G401 (cell line): ENCODE results near the gene ZNF543. TPM values are rescaled to one million over a fixed set of nuclear protein-coding genes. Genes with fewer than 3 reads are reported as not detected.
"Not testable (repeated sequence)": the region's sequence is repeated elsewhere in the genome, so short reads cannot be mapped to it uniquely, and the experiment has no call there.

Source experiments
- DNase-seq: peaks from one replicate; pipeline ENCODE4 v3.0.0-alpha.2; 2015; ENCODE audit warnings: low spot score
- in situ Hi-C: cut with HindIII; loops from 2 replicates; pipeline ENCODE4 v1.10.0; 2016; ENCODE audit warnings: low sequenced_read_pairs, mixed read lengths
- total RNA-seq: library from RNA; depleted of rRNA; stranded (reverse); fragments of >200 nt; shearing (Covaris generic); gene quantifications from 2 replicates; pipeline ENCODE4 v1.2.3, GENCODE V29; 2014; rRNA removed

The ZNF543 gene
- total RNA-seq, result 6.4 and 9.6 TPM in 2 replicates

DNA sequence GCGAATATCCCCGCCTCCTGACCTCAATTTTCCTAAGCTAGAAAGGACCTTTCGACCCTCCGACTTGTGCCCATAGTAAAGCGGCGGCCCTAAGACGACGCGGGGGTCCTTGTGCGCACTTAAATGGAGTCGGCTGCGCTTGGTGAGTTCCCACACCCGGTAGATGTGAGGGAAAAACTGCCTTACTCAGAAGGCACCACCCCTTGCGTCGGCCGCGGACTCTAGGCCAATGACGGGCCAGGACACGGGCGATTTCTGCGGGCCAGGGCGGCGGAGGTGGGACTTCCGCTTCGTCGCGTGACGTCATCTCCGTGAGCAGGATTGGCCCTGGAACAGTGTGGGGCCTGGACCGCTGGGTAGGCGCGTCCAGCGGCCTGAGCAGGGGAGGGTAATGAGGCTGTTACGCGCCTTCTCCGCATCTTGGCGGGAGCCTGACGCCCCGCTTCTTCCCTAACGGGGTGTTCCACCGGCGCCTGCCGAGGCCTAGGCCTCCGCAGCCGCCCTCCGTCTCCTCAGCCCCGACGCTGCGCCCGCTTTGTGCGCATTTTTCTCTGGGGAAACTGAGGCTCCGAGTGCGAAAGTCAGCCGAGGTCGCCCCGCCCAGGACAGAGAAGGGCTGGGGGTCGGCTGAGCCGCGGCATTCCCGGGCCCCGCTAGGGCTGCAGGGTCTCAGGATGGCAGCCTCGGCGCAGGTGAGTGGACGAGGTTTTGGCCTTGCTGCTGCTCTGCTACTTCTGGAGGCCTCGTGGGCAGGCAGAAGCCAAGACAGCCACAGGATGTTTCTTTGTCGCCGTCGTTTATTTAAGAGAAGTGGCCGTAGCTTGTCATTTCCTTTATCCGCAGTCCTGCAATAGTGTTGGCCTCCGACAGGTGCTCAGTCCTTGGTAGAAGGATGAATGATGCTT, at the start of gene ZNF543:
TSS of gene ZNF543 (plus strand) at position 293 of the 905 bp plus-strand sequence. CDS start at position 675, 382 bp downstream.
- in situ Hi-C loops, result no loop called here
- peak; percentile 97 for DNase-seq

DNA sequence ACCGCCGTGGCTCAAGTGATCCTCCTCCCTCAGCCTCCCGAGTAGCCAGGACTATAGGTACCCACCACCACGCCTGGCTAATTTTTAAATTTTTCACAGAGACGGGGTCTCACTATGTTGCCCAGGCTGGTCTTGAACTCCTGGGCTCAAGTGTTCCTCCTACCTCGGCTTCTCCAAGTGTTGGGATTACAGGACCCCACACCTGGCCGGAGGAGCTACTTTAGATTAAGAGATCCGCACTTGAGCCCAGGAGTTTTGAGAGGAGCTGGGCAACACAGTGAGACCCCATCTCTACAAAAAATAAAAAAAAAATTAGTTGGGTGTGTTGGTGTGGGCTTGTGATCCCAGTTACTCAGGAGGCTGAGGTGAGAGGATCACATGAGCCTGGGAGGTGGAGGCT, 49.0 kb upstream of the ZNF543 start:
- in situ Hi-C loops, result no loop called here
- DNase-seq, result no peak

DNA sequence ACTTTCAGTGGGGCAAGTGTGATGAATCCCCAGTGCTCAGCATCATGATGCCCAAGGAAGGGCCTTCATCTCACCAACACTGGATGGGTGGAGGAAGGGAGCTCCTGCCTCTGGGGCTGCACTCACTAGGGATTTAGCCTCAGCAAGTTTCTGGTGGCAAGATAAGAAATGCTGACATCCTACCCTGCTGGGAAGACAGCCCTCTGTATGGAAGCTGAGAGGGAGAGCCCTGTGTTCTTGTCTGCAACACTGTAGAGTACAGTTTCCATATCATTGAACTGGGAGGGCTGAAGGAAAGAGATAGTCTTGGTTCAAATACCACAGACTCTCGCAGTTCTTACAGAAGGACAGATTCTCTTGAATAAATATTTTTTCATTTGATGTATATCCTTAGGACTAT, 47.3 kb upstream of the ZNF543 start:
- no peak for DNase-seq
- in situ Hi-C loops, result no loop called here

DNA sequence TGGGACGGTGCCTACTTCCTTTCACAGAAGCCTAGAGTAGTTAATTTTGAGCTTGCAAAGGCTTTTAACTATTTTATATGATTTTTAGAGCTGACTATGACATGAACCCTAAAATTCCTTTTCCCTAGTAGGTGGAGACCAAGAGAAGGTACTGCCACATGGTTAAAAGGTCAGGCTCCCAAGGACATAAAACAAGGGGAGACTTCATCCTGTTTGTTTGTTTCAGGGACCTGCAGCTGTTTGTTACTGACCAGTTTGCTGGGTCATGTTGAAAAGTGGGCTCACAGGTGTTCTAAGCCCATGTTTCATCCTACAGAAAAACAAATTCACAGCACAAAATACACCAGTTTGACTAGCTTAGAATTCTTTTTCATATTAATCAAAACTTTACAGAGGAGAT, 43.8 kb upstream of the ZNF543 start:
- DNase-seq, result no peak
- in situ Hi-C loops, result no loop called here

DNA sequence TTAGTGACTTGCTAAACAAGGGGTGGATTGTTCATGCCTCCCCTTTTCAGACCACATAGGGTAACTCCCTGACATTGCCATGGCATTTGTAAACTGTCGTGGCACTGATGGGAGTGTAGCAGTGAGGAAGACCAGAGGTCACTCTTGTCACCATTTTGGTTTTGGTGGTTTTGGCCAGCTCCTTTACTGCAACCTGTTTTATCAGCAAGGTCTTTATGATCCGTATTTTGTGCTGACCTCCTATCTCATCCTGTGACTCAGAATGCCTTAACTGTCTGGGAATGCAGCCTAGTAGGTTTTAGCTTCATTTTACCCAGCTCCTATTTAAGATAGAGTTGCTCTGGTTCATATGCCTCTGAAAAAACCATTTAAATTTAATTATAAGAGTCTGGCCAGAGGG, 41.8 kb upstream of the ZNF543 start:
- DNase-seq, in situ Hi-C loops: not testable (repeated sequence)

DNA sequence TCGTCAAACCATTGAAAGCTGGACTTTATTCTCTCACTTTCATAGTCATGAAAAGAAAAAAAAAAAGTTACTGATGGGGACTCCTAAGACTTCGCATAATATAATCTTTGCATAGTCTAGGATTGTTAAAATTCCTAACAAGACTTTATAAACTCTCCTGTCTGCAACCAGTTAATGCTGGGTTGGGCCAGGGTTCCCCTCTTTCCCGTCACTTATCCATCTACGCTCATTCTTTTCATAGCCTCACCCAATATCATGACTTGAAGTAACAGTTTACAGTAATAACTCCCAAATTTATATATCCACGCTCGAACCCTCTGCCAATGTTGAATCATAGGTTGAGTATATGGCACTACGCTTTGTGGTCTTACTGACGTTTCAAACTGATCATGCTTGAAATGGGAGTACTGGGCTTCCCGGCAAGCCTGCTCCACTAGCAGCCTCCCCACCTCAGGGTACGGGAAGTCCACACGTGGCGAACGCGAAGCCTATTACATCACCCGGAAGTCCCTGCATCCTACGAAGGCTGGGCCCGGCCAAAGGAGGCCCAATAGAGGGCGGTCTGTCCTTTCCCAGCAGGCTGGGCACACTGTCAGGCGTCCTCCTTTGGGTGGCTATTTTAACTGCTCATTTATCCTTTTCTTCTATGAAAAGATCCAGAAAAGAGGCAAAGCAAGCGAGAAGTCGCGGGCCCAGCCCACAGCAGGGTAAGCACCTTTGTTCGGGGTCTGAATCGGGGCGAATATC, 40.7 kb upstream of the ZNF543 start:
- DNase-seq, result peak; percentile 97
- in situ Hi-C loops, result no loop called here

DNA sequence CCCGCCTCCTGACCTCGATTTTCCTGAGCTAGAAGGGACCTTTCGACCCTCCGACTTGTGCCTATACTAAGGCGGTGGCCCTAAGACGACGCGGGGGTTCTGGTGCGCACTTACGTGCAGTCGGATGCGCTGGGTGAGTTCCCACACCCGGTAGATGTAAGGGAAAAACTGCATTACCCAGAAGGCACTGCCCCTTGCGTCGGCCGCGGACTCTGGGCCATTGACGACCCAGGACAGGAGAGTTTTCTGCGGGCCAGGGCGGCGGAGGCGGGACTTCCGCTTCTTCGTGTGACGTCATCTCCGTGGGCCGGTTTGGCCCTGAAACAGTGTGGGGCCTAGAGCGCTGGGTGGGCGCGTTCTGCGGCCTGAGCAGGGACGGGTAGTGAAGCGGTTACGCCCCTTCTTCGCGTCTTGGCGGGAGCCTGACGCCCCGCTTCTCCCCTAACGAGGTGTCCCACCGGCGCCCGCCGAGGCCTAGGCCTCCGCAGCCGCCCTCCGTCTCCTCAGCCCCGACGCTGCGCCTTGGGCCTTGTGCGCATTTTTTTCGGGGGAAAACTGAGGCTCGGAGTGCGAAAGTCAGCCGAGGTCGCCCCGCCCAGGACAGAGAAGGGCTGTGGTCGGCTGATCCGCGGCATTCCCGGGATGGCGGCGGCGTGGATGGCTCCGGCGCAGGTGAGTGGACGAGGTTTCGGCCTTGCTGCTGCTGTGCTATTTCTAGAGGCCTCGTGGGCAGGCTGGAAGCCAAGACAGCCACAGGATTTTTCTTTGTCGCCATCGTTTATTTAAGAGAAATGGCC, 39.9 kb upstream of the ZNF543 start, which contains the start of gene ZNF460:
TSS of gene ZNF460 (plus strand) at position 321 of the 797 bp plus-strand sequence. CDS start at position 643, 322 bp downstream.
- in situ Hi-C loops, result no loop called here
- DNase-seq, result peak; percentile 98

DNA sequence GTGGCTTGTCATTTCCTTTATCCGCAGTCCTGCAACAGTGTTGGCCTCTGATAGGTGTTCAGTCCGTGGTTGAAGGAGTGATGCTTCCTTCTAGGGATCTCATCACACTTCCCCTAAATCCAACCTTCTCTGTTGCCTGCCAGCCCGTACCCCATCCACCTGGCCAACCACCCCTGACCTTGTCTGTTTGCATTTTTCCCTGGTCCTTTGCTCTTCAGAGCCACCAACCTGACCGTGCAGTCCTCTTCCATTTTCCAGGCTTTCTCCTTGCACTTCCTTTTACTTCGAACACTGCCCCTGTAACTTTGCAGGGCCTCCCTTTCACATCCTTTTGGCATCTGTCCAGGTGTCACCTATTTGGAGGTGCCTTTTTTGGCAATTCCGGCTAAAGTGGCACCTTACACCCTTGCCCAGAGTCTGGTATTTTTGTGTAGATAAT, 39.3 kb upstream of the ZNF543 start:
- peak; percentile 17 for DNase-seq
- in situ Hi-C loops, result no loop called here

DNA sequence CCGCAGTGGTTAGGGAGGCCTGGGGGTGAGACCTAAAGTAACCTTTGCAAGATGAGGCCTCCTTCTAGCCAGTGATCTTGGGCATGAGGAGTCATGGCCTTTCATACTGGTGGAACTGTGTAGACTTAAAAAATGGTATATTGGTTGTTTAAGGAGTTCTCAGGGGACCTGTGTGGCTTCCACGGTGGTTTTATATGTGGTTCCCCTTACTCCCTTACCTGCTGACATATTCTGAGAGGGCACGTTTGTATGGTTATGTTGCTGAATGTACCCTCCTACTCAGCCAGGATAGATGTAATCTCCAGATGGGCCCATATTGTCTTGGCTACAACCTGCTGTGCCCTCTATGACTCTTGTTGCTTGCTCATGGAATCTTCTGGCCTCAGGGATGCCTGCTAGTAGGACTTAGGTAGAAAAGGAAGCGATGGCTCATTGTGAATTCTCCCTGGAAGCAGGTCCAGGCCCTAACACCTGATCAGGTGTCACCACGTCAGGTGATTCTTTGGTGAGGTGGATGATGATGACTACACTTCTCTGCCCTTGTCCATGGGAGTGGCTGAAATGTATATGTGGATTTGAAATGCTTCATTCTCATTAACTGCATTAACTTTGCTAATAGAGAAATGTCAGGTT, 38.1 kb upstream of the ZNF543 start:
- no peak for DNase-seq
- in situ Hi-C loops, result no loop called here

DNA sequence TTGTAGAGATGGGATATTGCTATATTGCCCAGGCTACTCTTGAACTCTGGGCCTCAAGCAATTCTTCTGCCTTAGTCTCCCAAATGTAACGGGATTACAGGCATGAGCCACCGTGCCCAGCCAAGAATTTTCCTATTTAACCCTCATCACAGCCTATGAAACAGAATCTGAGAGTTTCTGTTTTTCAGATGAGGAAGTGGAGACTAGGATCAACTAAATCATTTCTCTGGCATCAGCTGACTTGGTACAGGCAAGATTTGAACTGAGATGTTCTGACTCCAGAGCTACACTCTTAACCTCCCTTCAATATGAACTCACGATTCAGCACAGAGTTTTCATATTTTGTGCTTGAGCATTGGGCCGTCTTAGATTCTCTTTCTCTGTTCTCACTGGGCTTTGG, 31.9 kb upstream of the ZNF543 start:
- in situ Hi-C loops, result no loop called here
- DNase-seq, result no peak

DNA sequence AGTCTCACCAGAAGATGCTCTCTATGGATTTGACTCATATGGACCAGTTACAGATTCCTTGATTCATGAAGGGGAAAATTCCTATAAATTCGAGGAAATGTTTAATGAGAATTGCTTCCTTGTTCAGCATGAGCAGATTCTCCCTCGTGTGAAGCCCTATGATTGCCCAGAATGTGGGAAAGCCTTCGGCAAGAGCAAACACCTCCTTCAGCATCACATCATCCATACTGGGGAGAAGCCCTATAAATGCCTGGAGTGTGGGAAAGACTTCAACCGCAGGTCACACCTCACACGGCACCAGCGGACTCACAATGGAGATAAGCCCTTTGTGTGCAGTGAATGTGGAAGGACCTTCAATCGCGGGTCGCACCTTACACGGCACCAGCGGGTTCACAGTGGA, 29.3 kb upstream of the ZNF543 start:
- DNase-seq, result no peak
- in situ Hi-C loops, result no loop called here

DNA sequence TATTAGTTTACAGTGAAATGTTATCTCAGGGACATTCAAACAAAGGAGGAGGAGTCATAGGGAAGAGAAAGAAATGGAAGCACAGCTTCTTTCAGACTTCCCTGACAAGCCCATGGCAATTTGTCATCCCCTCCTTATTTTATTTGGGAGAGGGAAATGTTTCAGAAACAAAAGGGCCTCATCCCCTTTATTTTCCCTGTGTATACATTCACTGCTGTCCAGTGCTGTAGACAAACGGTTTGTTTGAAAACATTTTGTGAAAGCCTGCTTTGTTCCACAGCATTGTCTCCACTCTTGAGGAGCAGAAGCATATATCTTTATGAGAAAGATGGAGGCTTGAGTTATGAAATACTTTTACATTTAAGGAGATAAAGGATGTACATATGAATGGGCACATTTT, 27.7 kb upstream of the ZNF543 start:
- no peak for DNase-seq
- in situ Hi-C loops, result no loop called here

DNA sequence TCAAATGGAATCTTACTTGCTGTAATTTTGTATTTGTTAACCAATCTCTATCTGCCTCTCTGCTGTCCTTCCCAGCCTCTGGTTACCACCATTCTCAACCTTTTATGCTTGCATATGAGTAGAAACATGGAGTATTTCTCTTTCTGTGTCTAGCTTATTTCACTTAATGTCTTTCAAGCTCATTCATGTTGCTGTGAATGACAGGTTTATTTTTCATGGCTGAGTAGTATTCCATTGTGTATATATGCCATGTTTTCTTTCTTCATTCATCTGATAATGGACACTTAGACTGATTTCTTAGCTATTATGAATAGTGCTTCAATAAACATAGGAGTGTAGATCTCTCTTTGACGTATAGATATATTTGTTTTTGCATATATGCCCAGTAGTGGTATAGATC, 26.6 kb upstream of the ZNF543 start:
- DNase-seq, result no peak
- in situ Hi-C loops, result no loop called here

DNA sequence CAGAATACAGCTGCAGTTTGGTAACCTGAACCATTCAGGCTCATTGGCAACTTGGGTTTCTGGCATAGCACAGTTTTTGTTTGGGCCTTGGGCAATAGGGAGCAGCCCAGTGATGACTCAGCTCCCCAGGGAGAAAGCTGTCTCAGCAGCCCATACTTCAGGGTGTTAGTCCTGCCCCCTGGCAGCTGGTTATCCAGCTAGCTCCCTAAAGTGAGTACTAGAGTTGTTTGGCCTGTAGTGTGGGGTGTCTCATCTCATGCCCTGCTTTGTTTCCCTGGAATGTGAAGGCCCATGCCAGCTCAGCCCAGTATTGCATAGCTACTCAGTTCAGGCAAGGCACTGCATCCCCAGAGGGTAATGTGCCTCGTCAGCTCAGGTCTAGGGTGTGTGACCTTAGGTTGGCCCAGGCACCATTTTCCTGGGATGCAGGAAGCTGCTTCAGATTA, 18.2 kb upstream of the ZNF543 start:
- in situ Hi-C loops, result no loop called here
- no peak for DNase-seq

DNA sequence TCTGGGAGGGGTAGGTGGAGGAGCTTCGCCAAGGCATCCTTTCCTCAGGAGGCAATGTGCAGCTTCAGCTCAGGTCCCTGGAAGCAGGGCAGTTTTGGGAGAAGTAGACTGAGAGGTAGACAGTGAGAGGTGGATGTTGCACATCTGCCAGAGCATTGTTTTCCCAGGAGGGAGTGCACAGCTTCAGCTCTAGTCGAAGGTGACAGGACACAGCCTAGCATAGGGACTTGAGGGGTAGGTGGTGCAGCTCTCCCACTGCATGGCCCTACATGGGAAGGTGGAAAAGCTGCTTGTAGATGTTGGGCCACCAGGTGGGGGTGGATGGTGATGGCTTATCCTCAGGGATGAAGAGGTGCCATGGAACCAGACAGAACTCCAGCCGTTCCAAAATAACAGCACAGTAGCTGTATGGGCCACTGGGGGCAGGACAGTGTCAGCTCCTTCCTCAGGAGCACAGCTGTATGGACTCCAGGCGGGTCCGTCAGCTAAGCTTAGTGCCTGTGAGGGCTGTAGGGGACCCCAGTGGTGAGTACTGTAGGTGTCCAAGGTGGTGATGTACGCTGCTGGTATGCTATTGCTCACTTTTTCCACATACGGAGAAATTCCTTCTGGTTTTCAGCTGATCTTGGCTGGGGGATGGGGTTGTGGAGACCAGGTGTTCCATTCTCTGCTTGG, 17.4 kb upstream of the ZNF543 start:
- in situ Hi-C loops, result no loop called here
- DNase-seq, result no peak

DNA sequence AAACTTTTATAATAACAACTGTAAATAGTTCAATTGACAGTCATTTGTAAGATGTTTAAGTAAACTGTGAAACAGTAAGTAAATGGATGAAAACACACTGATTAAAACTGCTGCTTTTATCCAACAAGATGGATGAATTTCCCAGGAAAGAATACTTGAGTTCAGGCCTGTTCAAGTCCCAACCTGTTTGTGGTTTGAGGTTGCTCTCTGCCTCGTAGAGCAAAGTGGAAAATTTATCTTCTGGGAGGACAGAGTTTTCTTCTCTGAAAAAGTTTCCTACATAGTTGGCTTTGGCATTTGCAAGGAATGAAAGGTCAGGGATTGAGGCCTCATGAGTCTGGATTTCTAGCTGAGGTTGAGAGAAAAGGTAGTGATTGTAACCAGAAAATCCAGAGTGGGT, 15.2 kb upstream of the ZNF543 start:
- in situ Hi-C loops, result no loop called here
- no peak for DNase-seq

DNA sequence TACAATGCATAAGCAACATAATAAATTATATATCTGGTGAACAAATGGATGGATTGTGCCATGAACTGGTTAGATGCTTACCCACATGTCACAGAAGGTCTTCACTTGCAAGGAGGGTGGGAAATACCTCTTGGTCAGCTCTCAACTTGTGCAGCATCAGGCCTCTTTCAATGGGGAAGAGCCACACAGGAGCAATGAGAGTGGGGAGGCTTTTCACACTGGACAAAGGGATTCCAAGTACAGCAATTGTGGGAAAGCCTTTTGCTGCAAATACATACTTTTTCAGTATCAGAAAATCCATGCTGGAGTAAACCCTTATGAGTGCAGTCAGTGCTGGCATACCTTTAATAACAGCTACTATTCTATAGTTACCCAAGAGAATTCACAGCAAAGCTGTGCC, 11.8 kb upstream of the ZNF543 start:
- in situ Hi-C loops, result no loop called here
- DNase-seq, result no peak

DNA sequence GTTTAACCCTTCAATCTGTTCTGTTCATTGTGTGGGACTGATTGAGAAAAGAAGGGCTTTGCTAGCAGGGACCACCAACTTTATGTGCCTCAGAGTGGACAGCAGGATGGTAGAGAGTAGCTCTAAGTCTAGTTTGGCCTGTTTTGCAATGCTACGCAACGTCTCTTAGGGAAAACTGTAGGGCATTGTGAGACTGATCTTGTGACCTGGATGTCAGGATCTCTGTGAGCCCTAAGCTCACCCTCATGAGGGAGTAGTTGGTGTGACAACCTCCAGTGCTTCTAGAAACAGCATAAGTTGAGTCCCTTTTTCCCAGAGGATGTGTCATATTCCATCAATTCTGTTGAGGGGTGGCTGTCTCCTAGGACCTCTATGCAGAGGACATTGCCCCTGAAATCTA, 9.5 kb upstream of the ZNF543 start:
- DNase-seq, result no peak
- in situ Hi-C loops, result no loop called here
